Activated gamma-delta T cell treated with Interleukin-2 at 50 U/mL for 16 hours (primary cell): Measurements from ENCODE around the gene ZNF445.
"Not testable (repeated sequence)": the region's sequence is repeated elsewhere in the genome, so short reads cannot be mapped to it uniquely, and the experiment has no call there.

Source experiments
- DNase-seq: peaks from one replicate; pipeline ENCODE4 v3.0.0-alpha.2; 2020

The ZNF445 gene

GRCh38 chr3:44477312-44478030 lies at the start of gene ZNF445:
TSS of gene ZNF445 (minus strand) at chr3:44477670. CDS start at chr3:44455549, 22,121 bp downstream.
- peak; percentile 67 for DNase-seq

DNA sequence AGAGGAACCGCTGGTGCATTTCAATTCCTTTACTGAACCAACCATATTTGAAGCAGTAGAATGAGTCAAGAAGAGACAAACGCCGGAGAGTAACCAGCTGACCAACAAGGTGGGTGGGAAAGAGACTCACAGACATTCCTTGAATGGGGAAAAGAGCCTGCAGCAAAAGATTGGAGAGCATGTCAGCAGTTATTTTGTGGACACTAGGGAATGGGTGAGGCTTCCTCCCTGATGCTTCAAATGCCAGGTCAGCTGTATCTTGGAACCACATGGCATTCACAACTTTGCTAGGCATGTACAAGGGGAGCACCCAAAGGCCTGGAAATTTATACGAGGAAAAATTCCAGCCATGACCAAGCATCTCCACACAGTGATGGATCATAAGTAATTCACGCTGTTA lies 47.6 kb upstream of the ZNF445 start:
- DNase-seq: no peak

DNA sequence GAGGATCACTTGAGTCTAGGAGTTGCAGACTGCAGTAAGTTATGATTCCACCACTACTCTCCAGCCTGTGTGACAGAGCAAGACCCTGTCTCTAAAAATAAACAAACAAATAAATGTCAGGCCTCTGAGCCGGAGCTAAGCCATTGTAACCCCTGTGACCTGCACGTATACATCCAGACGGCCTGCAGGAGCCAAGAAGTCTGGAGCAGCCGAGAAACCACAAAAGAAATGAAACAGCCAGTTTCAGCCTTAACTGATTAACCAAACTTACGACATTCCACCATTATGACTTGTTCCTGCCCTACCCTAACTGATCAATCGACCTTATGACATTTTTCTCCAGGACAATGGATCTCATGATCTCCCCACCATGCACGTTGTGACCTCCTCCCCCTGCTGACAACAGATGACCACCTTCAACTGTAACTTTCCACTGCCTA lies 45.0 kb upstream of the ZNF445 start:
- no peak for DNase-seq

DNA sequence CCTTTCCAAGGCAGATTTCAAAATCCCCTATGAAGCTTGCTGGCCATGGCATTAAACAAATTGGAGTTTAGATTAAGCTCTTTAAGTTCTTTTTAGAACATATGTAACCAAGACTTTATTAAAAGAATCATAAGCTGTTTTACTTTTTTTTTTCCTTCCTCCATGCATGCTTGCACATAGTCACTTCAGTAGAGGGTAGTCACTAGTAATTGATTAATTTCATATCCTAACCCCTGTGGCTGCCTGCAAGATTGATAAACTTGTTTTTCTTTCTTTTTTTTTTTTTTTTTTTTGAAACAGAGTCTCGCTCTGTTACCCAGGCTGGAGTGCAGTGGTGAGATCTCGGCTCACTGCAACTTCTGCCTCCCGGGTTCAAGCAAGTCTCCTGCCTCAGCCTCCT lies 44.3 kb upstream of the ZNF445 start:
- no peak for DNase-seq

DNA sequence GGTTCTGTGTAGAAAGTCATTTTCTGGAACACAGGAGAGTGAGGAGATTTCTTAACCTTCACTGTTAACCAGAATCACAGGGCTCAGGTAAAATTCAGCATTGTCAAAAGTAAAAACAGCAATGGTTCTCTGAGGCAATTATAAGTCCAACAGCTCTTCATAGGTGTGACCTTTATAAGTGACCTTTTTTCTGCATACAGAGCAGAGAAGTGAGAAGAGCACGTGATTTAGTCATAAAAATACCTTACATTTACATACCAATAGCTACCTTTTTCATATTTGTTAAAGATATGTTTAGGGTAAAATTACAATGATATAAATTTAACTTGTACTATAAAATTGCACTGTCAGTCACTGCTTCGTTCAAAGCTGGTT lies 41.3 kb upstream of the ZNF445 start:
- no peak for DNase-seq

- DNase-seq: no peak
These were observed 38.8 kb upstream of the ZNF445 start for GRCh38 chr3:44516230-44516629.

GRCh38 chr3:44513513-44513912 lies 36.0 kb upstream of the ZNF445 start:
- DNase-seq: no peak

DNA sequence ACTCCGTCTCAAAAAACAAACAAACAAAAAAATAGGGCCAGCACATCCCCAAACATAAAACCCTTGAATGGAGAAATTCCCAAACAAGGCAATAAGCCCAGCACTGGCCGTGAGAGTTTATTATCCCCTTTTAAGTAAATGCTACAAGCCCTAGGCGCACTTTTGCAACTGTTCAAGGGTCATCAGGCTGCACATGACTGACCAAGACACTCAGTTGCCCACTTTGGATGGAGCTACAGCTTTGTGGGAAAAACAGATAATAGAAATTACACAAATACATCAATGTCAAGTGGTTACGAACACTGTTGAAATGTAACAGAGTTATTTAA lies 33.7 kb upstream of the ZNF445 start:
- DNase-seq: no peak

DNA sequence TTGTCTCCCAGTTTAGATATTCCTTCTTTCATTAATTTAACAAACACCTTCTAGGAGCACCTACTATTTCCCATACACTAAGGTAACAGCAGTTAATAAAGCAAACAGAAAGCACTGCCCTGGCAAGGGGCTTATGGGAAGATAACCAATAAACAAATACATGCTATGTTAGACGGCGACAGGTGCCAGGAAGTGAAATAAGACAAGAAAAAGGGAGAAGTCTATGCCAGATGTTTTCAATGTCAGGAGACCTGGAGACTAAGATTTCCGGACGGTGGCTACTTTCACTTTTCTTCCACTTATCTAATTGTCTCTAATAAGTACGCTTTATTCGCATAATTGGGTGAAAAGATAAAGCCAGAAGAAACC lies 32.5 kb upstream of the ZNF445 start:
- no peak for DNase-seq

DNA sequence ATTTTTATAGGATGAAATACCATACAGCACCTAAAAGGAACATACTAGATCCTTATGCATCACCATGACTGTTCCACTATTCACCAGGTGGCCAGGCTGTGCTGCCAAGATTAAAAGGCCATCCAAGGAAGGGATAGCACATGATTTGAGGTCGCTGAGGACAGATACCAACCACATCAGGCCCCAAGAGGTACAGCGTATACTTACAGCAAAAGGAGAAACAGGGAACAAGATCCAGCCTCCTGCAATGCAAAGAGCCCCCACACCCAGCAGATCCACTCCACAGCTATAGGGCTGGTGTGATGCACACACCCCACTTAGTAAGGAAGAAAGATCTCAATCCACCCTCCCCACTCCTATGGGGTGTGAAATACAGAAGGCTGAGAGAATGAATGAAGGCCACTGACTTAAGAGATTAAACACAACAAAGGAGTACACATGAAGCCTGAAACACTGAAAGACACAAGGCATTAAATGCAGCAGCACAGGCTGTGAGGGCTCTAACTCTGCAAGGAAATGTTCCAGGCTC lies 32.0 kb upstream of the ZNF445 start:
- DNase-seq: no peak

GRCh38 chr3:44506961-44507360 lies 29.5 kb upstream of the ZNF445 start:
- no peak for DNase-seq

DNA sequence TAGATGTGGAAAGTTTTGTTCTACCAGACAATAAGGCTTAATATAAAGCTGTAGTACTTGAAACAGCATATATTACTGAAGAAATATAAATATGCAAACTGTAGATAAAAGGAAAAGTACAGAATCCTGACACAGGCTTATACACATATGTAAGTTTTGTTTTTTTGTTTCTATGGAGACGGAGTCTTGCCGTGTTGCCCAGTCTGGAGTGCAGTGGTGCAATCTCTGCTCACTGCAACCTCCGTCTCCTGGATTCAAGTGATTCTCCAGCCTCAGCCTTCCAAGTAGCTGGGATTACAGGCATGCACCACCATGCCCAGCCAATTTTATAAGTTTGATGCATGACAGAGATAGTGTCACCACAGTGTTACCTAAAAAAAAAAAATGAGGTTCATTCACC lies 29.1 kb upstream of the ZNF445 start:
- no peak for DNase-seq

DNA sequence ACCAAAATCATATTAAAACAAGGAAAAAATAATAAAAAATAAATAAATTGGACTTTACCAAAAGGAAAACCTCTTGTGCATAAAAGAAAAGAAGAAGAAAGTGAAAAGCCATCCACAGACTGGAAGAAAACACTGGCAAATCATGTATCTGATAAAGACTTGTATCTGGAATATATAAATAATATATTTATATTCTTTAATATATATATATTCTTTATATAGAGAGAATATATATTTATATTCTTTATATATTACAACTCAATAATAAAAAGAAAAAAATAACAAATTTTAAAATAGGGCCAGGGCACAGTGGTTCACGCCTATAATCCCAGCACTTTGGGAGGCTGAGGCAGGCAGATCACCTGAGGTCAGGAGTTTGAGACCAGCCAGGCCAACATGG lies 27.1 kb upstream of the ZNF445 start:
- no peak for DNase-seq

DNA sequence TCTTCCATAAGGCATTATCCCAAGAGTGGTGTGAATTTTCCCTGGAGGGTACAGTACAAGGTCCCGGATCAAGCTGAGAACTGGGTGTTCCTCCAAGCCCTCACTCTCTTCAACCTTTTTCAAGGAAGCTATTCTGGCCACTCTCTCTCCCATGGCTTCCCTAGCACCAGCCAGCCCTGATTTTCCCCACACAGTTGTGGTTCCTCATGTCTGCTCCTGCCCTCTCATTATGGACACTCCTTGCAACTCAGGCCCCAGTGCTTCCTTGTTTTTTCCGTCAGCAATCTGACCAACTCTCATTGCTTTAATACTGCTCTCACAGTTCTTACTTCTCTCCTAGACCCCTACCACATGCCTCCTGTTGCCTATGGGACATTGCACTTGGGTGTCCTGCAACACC lies 25.7 kb upstream of the ZNF445 start:
- DNase-seq: not testable (repeated sequence)

GRCh38 chr3:44501971-44502370 lies 24.5 kb upstream of the ZNF445 start:
- no peak for DNase-seq

DNA sequence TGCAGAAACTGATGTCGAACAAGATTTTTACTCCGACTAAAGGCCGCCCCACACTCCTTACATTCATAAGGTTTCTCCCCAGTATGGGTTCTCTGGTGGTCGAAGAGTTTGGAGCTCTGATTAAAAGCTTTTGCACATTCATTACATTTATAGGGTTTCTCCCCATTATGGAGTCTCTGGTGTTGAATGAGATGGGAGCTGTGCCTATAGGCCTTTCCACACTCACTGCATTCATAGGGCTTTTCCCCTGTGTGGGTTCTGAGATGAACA lies 22.4 kb upstream of the ZNF445 start:
- DNase-seq: not testable (repeated sequence)

DNA sequence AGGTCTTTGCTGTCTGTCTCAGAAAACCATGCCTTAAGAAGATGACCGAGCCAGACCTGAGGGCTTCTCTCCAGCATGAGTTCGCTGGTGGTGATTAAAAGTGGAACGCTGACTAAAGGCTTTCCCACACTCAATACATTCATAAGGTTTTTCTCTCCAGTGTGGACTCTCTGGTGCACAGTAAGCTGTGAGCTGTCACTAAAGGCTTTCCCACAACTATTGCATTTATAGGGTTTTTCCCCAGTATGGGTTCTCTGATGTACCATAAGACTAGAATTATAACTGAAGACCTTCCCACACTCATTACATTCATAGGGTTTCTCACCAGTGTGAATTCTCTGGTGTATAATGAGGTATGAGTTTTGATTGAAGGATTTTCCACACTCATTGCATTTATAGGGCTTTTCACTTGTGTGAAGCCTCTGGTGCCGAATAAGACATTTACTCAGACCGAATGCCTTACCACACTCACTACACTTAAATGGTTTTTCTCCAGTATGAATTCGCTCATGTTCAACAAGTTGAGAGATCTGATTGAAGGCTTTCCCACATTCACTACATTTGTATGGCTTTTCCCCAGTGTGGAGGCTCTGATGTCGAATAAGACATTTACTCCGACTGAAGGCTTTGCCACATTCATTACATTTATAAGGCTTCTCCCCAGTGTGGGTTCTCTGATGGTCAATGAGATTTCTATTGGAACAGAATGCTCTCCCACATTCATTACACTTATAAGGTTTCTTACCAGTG lies 21.9 kb upstream of the ZNF445 start:
- DNase-seq: no peak

DNA sequence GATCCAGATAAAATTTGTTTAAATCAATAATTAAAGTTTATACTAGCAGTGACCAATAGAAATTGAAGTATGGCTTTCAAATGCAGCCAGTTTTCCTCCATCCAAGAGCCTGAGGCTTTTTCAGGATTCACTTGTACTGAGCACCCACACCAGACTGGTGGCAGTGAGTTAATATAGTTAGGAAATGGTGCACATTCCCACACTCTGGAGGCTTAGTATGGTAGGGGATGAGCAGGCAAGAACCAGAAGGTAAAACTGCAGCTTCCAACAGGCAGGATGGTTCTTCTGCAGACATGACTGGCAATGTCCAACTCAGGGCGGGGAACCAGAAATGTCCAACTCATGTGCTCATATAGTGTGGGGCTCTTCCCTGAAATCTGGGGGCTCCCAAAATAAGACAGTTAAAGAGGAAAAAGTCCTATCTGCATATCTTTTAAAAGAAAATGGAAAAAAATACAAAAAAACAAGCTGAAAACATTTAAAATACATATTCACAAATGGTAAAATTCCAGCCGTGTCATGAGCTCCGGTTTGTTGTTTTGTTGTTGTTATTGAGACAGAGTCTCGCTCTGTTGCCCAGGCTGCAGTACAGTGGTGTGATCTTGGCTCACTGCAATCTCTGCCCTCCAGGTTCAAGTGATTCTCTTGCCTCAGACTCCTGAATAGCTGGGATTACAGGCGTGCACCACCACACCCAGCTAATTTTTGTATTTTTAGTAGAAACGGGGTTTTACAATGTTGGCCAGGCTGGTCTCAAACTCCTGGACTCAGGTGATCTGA lies 18.4 kb upstream of the ZNF445 start:
- DNase-seq: no peak

- no peak for DNase-seq
These were observed 15.0 kb upstream of the ZNF445 start for GRCh38 chr3:44492496-44492895.

DNA sequence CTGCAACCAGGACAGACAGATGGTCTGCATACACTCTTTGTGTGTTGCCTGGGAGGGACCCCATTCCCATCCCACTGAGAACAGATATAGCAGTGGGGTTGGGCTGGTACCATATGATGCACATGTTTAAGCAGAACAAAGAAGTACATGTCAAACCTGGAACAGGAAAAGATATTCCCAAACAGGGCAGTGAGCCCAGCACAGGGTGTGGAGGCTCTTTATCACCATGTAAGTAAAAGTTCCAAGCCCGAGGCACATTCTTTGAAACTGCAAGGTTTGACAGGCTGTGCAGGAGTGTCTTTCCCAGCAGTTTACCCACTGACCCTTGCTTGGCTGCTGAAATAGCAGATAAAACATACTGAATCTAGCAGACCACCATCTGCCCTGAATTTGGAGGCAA lies 5.3 kb upstream of the ZNF445 start:
- no peak for DNase-seq

- no peak for DNase-seq
These were observed 1.2 kb upstream of the ZNF445 start for GRCh38 chr3:44478606-44479094.

DNA sequence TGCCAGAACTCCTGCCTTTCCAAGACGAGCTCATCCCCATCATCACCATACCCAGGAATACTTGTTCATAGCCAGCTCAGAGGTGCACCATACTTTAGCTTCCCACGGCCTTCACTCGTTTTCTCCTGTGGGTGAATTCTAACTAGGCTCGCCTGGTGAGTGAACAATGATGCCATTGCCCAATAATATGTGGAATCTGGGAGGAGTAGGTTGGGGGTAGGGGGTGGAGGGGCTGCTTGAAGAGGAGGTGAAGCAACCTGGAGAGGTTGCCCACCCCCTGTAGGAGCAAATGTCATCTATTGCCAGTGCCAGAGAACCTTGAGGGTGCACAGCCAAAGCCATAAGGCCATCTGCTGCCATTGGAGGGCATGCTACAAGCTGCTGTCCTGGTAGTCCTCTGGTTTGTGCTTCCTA lies 592 bp upstream of the ZNF445 start:
- no peak for DNase-seq

- DNase-seq: no peak
These were observed 533 bp downstream of the ZNF445 start for GRCh38 chr3:44476963-44477311.

DNA sequence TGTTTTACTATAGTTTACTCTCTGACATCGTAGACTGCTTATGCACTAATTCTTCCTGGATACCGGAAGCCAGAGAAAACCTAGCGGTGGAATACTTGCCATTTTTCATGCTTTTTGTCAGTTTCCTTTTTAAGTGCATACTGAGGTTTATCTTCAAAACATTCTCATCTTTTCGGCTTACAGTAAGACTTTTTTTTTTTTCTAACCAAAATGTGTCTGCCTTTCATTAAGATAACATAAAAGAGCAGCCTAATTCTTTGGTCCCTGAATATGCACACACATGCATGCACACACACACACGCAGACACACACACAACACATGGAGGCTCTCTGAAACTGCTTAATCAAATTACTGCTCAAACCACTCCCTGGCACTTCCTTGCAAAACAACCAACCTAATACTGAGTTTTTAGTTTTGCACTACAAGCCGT lies 1.3 kb downstream of the ZNF445 start:
- DNase-seq: no peak
